Endothelial cell of umbilical vein (primary cell): Measurements from ENCODE around the gene PRRT1B. TPM values are rescaled to one million over a fixed set of nuclear protein-coding genes. Genes with fewer than 3 reads are reported as not detected.

Source experiments
- BruUV-seq: library from RNA; stranded (reverse); fragments of 400-500 nt; replicated peaks from 2 replicates; lab custom pipeline; 2021; lab: Mats Ljungman, UMichigan
- CTCF ChIA-PET: fragments of 300-600, 350-600 bp; sonication (Branson Sonifier 250); formaldehyde crosslinking; loops from one replicate; lab custom pipeline; 2021; ENCODE audit warnings: antibody characterized with exemption, inconsistent platforms; lab: Charles Lee
- POLR2A ChIA-PET: fragments of 300-600, 350-600 bp; sonication (Branson Sonifier 250); formaldehyde crosslinking; loops from one replicate; lab custom pipeline; 2021; ENCODE audit warnings: antibody characterized with exemption, inconsistent platforms; lab: Charles Lee
- DNase-seq: peaks from one replicate; pipeline ENCODE4 v3.0.0-alpha.2; 2011; ENCODE audit warnings: low read depth, low spot score
- FAIRE-seq: peaks from 2 replicates; lab custom pipeline; 2011; peaks lifted over from hg19 to GRCh38; lab: Jason Lieb, UNC
- H2AFZ ChIP-seq: 2 replicates; pipeline ENCODE4 v1.6.0; 2012; ENCODE audit warnings: low read depth, low read length, control low read depth, inconsistent platforms
- H3K27ac ChIP-seq: 2 replicates; pipeline ENCODE4 v1.5.1; 2011; ENCODE audit warnings: low read depth, mild to moderate bottlenecking, control low read depth, low read length, moderate library complexity; ENCODE audit not compliant: insufficient read depth
- H3K27me3 ChIP-seq, 2 experiments: 2 replicates each; pipeline versions ENCODE4 v1.6.0 to v1.6.1; 2011; ENCODE audit warnings: low read length in 2 of 2, mixed read lengths in 1 of 2; ENCODE audit not compliant: control insufficient read depth in 2 of 2, insufficient read depth in 2 of 2
- H3K36me3 ChIP-seq, 2 experiments: 2 replicates in 1 of 2; 3 replicates in 1 of 2; pipeline ENCODE4 v1.5.1; 2011; ENCODE audit warnings: low read length in 2 of 2, mild to moderate bottlenecking in 1 of 2, moderate library complexity in 1 of 2; ENCODE audit not compliant: control insufficient read depth in 2 of 2, insufficient read depth in 2 of 2; ENCODE audit errors: extremely low read depth in 1 of 2
- H3K4me1 ChIP-seq: 3 replicates; pipeline ENCODE4 v1.5.1; 2011; ENCODE audit warnings: mild to moderate bottlenecking, low read length; ENCODE audit not compliant: control insufficient read depth, insufficient read depth; ENCODE audit errors: extremely low read depth
- H3K4me2 ChIP-seq: 2 replicates; pipeline ENCODE4 v1.6.1; 2011; ENCODE audit warnings: low read length, control low read depth, mixed read lengths; ENCODE audit not compliant: insufficient read depth
- H3K4me3 ChIP-seq, 3 experiments: fragments of 200-600 bp in 1 of 3; sonication (generic), shearing (Covaris generic) in 1 of 3; replicated peaks in 1 of 3; 2 replicates each; pipeline ENCODE4 v1.5.1; 2011 to 2016; ENCODE audit warnings: control low read depth in 3 of 3, low read length in 3 of 3, mild to moderate bottlenecking in 2 of 3, inconsistent platforms in 1 of 3, low read depth in 1 of 3, moderate library complexity in 1 of 3; ENCODE audit not compliant: insufficient read depth in 1 of 3
- H3K79me2 ChIP-seq: 2 replicates; pipeline ENCODE4 v1.6.0; 2012; ENCODE audit warnings: low read length, inconsistent platforms; ENCODE audit not compliant: control insufficient read depth, insufficient read depth
- H3K9ac ChIP-seq: replicated peaks from 2 replicates; pipeline ENCODE3; 2011; ENCODE audit warnings: low read length, control low read depth; ENCODE audit not compliant: insufficient read depth; ENCODE audit errors: extremely low read depth
- H3K9me1 ChIP-seq: replicated peaks from 3 replicates; pipeline ENCODE4 v1.6.0; 2011; ENCODE audit warnings: mild to moderate bottlenecking, low read length; ENCODE audit not compliant: control insufficient read depth, insufficient read depth; ENCODE audit errors: extremely low read depth
- H3K9me3 ChIP-seq: replicated peaks from 2 replicates; pipeline ENCODE4 v1.5.1; 2012; ENCODE audit warnings: low read length, inconsistent platforms; ENCODE audit not compliant: control insufficient read depth, insufficient read depth
- H4K20me1 ChIP-seq: replicated peaks from 2 replicates; pipeline ENCODE3; 2011; ENCODE audit warnings: mild to moderate bottlenecking, low read length; ENCODE audit not compliant: control insufficient read depth, insufficient read depth; ENCODE audit errors: extremely low read depth
- CTCF ChIP-seq, 2 donors: IDR thresholded peaks; 1 replicate in 1 of 2; 2 replicates in 1 of 2; pipeline ENCODE4 v1.5.1; 2011; ENCODE audit warnings: low read length in 2 of 2, mild to moderate bottlenecking in 2 of 2, moderate library complexity in 2 of 2, control low read depth in 1 of 2, inconsistent platforms in 1 of 2, low read depth in 1 of 2; ENCODE audit not compliant: insufficient read depth in 1 of 2; ENCODE audit errors: extremely low read depth in 1 of 2
- EZH2 ChIP-seq: IDR thresholded peaks from 2 replicates; pipeline ENCODE4 v1.6.1; 2012; ENCODE audit warnings: borderline replicate concordance, low read depth, mild to moderate bottlenecking, moderate library complexity, low read length, inconsistent platforms; ENCODE audit not compliant: severe bottlenecking
- FOS ChIP-seq: IDR thresholded peaks from 2 replicates; pipeline ENCODE4 v1.6.1; 2011; ENCODE audit warnings: mild to moderate bottlenecking, low read length, moderate library complexity, borderline replicate concordance; ENCODE audit not compliant: insufficient read depth
- GATA2 ChIP-seq: IDR thresholded peaks from 2 replicates; pipeline ENCODE4 v1.7.0; 2011; ENCODE audit warnings: low read depth, mild to moderate bottlenecking, moderate library complexity, mixed read lengths, low read length; ENCODE audit not compliant: insufficient read length, insufficient read depth
- JUN ChIP-seq: IDR thresholded peaks from 2 replicates; pipeline ENCODE4 v1.6.1; 2011; ENCODE audit warnings: borderline replicate concordance, low read depth; ENCODE audit not compliant: insufficient read length, insufficient read depth
- MAX ChIP-seq: IDR thresholded peaks from 2 replicates; pipeline ENCODE4 v1.6.1; 2011; ENCODE audit not compliant: insufficient read depth, insufficient read length
- MYC ChIP-seq: IDR thresholded peaks from one replicate; pipeline ENCODE4 v1.6.1; 2011; ENCODE audit warnings: mild to moderate bottlenecking, low read depth, low read length
- POLR2A ChIP-seq: IDR thresholded peaks from 2 replicates; pipeline ENCODE4 v1.6.1; 2012; ENCODE audit warnings: low read depth, mild to moderate bottlenecking, control low read depth, low read length
- POLR2AphosphoS5 ChIP-seq: IDR thresholded peaks from 2 replicates; pipeline ENCODE4 v1.6.1; 2012; ENCODE audit warnings: low read depth, mild to moderate bottlenecking, control low read depth, low read length, moderate library complexity; ENCODE audit not compliant: insufficient read depth
- dilution Hi-C: fragments of 300-500 bp; cut with MboI; formaldehyde crosslinking; loops from one replicate; pipeline ENCODE4 v1.15.0; 2019; ENCODE audit warnings: low sequenced_read_pairs; ENCODE audit not compliant: extremely low pct_ligation_motif_present
- intact Hi-C: fragments of 100-400 bp; cut with micrococcal nuclease; formaldehyde crosslinking; loops from one replicate; pipeline ENCODE4 v1.10.0; 2022
- polyA plus RNA-seq, 4 experiments: library from polyadenylated mRNA; depleted of rRNA in 3 of 4; stranded (reverse) in 3 of 4; unstranded in 1 of 4; fragments of >200 nt; gene quantifications; 2 replicates each; pipeline versions ENCODE4 v1.2.1 to v1.2.3, GENCODE V29; 2011 to 2012; ENCODE audit warnings: missing spikeins in 1 of 4
- total RNA-seq: library from RNA; stranded (reverse); gene quantifications from 2 replicates; pipeline ENCODE4 v1.2.3, GENCODE V29; 2021

PRRT1B gene
- total and polyA plus RNA-seq, 2 donors (not counting 3 experiments of a cell fraction or from before 2014, with no cell fraction given): not detected

- intact Hi-C loops (no loop called here), dilution Hi-C loops (no loop called here)
- Histone ChIP-seq H3K27ac (no peak overlapping the region), H3K9me3 (no peaks in the 10 kb centered on the region), H3K9ac (no peak overlapping the region), H3K27me3 (no peaks in the 10 kb centered on the region), H4K20me1 (no peaks in the 10 kb centered on the region), H3K4me3 (no peak overlapping the region), H2AFZ (no peak overlapping the region), H3K79me2 (peaks cover 1% of the 10 kb centered on the region), H3K4me2 (no peak overlapping the region), H3K36me3 (peaks cover 21 to 47% of the 10 kb centered on the region in 2 experiments), H3K9me1 (no peaks in the 10 kb centered on the region), H3K4me1 (peaks cover 10% of the 10 kb centered on the region)
- FAIRE-seq: no peak
- BruUV-seq: no TSS peak
- no peak for DNase-seq
- TF ChIP-seq POLR2AphosphoS5 (no peak), POLR2A (no peak), EZH2 (no peak)
- POLR2A ChIA-PET: no interaction called here
- CTCF ChIA-PET: no interaction called here
Observed at GRCh38 chr9:131499254-131499767, 46.0 kb upstream of the PRRT1B start.

- Histone ChIP-seq H3K4me2 (no peak overlapping the region), H4K20me1 (no peaks in the 10 kb centered on the region), H3K27ac (no peak overlapping the region), H3K27me3 (no peaks in the 10 kb centered on the region), H3K4me1 (peaks cover 10% of the 10 kb centered on the region), H3K9me3 (no peaks in the 10 kb centered on the region), H3K9me1 (no peaks in the 10 kb centered on the region), H3K36me3 (peaks cover 19 to 39% of the 10 kb centered on the region in 2 experiments), H3K9ac (no peak overlapping the region), H3K79me2 (peaks cover 1% of the 10 kb centered on the region), H3K4me3 (no peak overlapping the region), H2AFZ (no peak overlapping the region)
- FAIRE-seq: no peak
- no TSS peak for BruUV-seq
- TF ChIP-seq EZH2: no peak
- no peak for TF ChIP-seq FOS
- no peak for TF ChIP-seq POLR2AphosphoS5
- no peak for TF ChIP-seq POLR2A
- no peak for TF ChIP-seq MYC
- TF ChIP-seq CTCF (IDR thresholded peaks at IDR 0.05; ENCODE audit: extremely low read depth in 1 of 2, insufficient read depth in 1 of 2, low read depth in 1 of 2, low read length in 2 of 2): no peak
- TF ChIP-seq GATA2: no peak
- TF ChIP-seq MAX: no peak
- no peak for TF ChIP-seq JUN
- intact Hi-C loops (no loop called here), dilution Hi-C loops (no loop called here)
- CTCF ChIA-PET: interaction anchor here (0.6 kb wide), 1 partner anchor 906 kb away, joined by 3 read pairs; no protein-coding TSS in a partner anchor
- DNase-seq: no peak
- POLR2A ChIA-PET: no interaction called here
Observed at GRCh38 chr9:131500377-131500776, 44.9 kb upstream of the PRRT1B start.
